Measurements from ENCODE around the gene DAAM2.

GRCh38 chr6:39841923-39842322, 49.7 kb downstream of the DAAM2 start:
- TF ChIP-seq CTCF (IDR thresholded peaks at IDR 0.05) (no peak), POLR2AphosphoS5 (IDR thresholded peaks at IDR 0.05) (no peak)

Measured in breast epithelium (tissue), 3 donors.